Rectal smooth muscle tissue (tissue), 1 donor: ENCODE measurements around the gene CLCN6.
A peak's percentile ranks its signal among the peaks of the same experiment; 100 is the strongest.

Experiments used
- H3K27ac ChIP-seq: one replicate; pipeline ENCODE4 v1.7.0; 2013; ENCODE audit warnings: low read depth, low read length, inconsistent platforms
- H3K27me3 ChIP-seq: one replicate; pipeline ENCODE4 v1.7.0; 2013; ENCODE audit warnings: low read length; ENCODE audit not compliant: control insufficient read depth, insufficient read depth
- H3K36me3 ChIP-seq: one replicate; pipeline ENCODE4 v1.7.0; 2013; ENCODE audit warnings: low read length; ENCODE audit not compliant: control insufficient read depth, insufficient read depth
- H3K4me1 ChIP-seq: one replicate; pipeline ENCODE4 v1.7.0; 2013; ENCODE audit warnings: low read length; ENCODE audit not compliant: control insufficient read depth, insufficient read depth
- H3K4me3 ChIP-seq: one replicate; pipeline ENCODE4 v1.7.0; 2013; ENCODE audit warnings: low read length
- H3K9ac ChIP-seq: one replicate; pipeline ENCODE4 v1.7.0; 2013; ENCODE audit warnings: low read length

Gene CLCN6

DNA sequence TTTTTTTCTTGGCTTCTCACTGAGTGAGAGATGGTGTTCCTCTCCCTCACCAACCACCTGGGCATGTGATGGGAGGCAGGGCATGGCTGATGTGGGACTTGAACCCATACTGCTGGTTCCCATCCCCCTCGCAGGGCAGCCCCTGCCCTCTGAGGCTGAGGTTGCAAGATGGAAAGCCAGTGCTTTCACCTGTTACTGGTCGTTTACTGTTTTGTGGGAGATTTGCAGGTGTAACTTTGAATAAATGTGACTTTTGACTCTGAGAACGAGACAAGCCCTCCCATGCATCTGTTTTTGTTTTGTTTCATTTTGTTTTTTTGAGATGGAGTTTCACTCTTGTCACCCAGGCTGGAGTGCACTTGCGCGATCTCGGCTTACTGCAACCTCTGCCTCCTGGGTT is 22.4 kb upstream of the CLCN6 start:
- no peak overlapping the region for H3K4me3 ChIP-seq
- no peaks in the 10 kb centered on the region for H3K27me3 ChIP-seq
- H3K9ac ChIP-seq = no peak overlapping the region
- peaks cover 12% of the 10 kb centered on the region for H3K4me1 ChIP-seq
- no peaks in the 10 kb centered on the region for H3K36me3 ChIP-seq
- H3K27ac ChIP-seq = no peak overlapping the region

DNA sequence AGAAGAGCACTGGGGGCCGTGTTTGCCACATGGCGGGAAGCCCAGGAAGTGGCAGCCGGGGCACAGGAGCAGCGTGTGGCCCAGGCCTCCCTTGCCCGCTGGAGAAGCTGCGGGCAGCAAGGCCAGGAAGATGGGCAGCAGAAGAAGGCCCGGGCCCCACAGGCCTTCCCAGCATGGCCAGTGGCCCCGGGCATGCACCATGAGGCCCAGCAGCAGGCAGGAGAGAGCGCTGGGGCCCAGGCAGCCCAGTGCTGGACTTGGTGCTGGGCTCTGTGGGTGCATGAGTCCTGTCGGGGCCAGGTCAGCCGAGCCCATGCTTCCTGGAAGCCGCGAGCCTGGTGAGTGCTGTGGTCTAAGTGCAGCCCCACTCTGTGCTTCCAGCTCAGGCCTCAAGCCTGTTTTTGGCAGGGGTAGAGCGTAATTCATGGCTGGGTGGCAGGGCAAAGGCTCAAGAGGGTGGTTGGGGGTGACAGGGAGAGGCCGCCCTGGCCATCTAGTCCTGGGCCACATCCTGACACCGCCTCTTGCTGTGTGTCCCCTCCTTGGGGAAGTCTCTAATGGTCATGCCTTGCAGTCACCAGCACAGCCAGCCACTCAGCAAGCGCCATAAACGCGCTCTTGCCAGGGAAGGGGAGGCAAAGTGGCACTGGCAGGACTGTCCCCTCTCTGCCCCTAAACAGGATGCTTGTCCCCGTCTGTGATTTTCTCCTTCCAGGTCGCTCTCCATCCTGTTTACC is 21.6 kb upstream of the CLCN6 start:
- Histone ChIP-seq H3K9ac (no peak overlapping the region), H3K27ac (no peak overlapping the region), H3K4me1 (peaks cover 12% of the 10 kb centered on the region), H3K4me3 (peak overlapping the region; percentile 30), H3K36me3 (no peaks in the 10 kb centered on the region), H3K27me3 (no peaks in the 10 kb centered on the region)

DNA sequence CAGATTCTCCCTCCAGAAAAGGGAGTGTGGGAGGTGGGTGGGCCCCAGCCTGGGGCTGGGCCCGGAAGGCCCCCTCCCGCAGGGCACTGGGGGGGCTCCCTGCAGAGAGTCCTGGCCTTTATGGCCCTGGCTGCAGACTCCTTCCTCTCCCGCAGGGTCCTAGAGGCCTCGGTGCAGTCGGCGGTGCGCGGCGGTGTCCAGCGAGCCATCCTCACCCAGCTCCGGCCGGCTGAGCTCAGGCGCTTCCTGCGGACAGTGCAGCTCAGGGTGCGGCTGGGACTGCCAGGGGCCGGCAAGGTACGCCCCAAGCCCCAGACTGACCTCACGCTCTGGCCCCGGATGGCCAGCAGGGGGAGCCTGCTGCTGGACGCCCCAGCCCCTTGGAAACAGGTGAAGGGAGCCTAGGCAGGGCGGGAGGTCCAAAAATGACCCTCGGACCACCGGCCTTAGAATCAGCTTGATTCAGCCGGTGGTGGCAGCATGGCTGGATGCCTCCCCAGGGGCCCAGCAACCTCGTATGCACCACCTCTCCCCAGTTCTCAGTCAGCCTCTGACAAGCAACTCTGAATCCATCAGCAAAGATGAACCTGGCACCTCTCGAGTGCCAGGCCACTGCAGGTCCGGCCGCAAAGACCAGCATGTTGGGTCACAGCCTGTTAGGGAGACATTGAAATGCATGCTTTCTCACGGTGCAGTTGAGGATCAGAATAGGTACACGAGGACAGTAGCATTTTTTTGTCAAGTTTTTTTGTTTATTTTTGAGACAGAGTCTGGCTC is 20.8 kb upstream of the CLCN6 start:
- no peak overlapping the region for H3K9ac ChIP-seq
- no peak overlapping the region for H3K27ac ChIP-seq
- no peaks in the 10 kb centered on the region for H3K27me3 ChIP-seq
- no peaks in the 10 kb centered on the region for H3K36me3 ChIP-seq
- H3K4me1 ChIP-seq = peaks cover 15% of the 10 kb centered on the region
- H3K4me3 ChIP-seq = peak overlapping the region; percentile 30

DNA sequence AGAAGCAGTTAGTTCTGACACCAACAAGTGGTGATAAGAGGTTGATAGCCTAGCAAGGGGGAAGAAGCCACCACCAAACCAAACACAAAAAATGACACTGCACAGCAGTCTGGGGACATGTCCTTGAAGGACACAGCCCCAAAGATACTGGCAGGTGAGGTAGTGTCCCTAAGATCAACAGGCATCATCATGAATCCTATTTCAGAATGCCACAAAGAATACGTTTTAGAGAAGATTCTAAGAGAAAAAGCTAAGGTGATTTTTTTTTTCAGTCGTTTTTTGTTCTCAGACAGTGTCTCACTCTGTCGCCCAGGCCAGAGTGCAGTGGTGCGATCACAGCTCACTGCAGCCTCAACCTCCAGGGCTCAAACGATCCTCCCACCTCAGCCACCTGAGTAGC is 19.8 kb upstream of the CLCN6 start:
- peaks cover 22% of the 10 kb centered on the region for H3K4me1 ChIP-seq
- H3K27ac ChIP-seq = no peak overlapping the region
- no peaks in the 10 kb centered on the region for H3K36me3 ChIP-seq
- no peak overlapping the region for H3K9ac ChIP-seq
- no peaks in the 10 kb centered on the region for H3K27me3 ChIP-seq
- H3K4me3 ChIP-seq = no peak overlapping the region

DNA sequence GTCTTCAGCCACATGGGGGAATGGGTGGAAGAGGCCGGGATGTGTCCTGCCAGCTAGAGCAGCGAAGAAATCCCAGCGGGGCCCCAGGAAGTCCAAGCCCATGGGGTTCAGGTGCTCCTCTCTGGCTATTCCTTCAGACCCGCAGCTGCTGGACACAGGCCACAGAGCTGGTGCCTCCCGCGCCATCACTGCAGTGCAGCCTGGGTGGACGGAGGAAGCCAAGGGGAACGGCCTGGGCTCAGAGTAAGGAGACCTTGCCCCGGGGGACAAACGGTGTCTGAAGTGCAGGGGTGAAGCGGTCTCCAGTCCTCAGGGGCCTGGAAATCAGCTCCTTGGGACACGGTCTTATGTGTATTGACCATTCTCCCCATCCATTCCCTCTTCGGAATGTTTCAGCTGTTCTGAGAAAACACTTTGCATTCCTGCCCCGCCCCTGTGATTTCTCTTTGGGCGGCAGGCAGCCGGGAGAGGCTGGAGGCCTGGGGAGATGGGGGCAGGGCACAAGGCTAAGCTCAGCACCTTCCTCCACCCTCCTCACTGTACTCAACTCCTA is 18.7 kb upstream of the CLCN6 start:
- H3K27ac ChIP-seq = peak overlapping the region; percentile 60
- H3K4me1 ChIP-seq = peaks cover 27% of the 10 kb centered on the region
- H3K9ac ChIP-seq = no peak overlapping the region
- no peaks in the 10 kb centered on the region for H3K36me3 ChIP-seq
- no peaks in the 10 kb centered on the region for H3K27me3 ChIP-seq
- H3K4me3 ChIP-seq = no peak overlapping the region

GRCh38 chr1:11787804-11788436 is 18.1 kb upstream of the CLCN6 start:
- H3K36me3 ChIP-seq = no peaks in the 10 kb centered on the region
- H3K4me3 ChIP-seq = no peak overlapping the region
- H3K27me3 ChIP-seq = no peaks in the 10 kb centered on the region
- peak overlapping the region; percentile 60 for H3K27ac ChIP-seq
- H3K9ac ChIP-seq = no peak overlapping the region
- H3K4me1 ChIP-seq = peaks cover 27% of the 10 kb centered on the region

- Histone ChIP-seq H3K36me3 (no peaks in the 10 kb centered on the region), H3K27me3 (no peaks in the 10 kb centered on the region), H3K9ac (no peak overlapping the region), H3K27ac (peak overlapping the region; percentile 60), H3K4me3 (no peak overlapping the region), H3K4me1 (peaks cover 27% of the 10 kb centered on the region)
Measured at GRCh38 chr1:11788549-11789053, 17.4 kb upstream of the CLCN6 start.

DNA sequence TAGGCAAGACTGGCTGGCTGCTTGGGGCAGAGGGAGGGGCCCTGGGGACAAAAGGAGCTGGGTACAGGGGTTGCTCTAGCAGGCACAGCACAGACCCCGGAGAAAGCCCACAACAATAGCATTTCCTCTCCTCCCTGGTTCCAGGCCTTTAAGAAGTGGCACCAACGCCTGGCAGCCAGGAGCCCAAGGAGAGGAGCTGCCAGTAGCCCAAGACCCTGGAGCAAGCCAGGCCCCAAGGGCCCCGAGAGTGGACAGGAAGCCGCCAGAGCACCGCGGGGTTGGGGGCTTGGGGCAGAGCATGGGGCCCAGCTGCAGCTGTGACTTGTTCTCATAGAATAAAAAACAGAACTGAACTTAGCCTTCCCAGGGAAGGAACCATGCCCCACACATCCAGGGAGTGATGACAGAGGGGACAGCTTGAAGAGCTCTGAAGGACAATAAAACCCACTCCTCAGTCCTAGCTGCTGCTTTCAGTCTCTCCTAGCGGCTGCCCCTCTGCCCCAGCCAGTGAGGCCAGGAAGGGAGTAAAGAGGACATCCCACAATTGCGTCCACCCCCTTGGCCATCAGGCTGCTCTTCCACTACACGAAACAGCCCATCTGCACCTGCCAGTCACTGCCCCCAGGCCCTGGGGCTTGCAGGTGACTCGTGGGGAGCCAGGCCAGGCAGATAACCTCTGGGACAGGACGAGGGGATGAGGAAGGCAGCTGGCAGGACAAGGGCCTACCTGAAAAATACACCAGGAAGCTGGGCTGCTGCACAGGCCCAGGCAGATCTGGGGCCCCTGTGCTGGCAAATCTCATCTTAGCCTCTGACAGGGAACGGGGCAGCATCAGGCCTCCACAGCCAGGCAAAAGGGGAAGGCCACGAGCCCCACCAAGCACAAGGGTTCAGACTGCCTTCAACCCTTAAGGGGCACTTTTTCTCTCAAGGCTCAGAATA is 16.6 kb upstream of the CLCN6 start:
- no peaks in the 10 kb centered on the region for H3K27me3 ChIP-seq
- H3K4me3 ChIP-seq = no peak overlapping the region
- H3K27ac ChIP-seq = peak overlapping the region; percentile 78
- H3K4me1 ChIP-seq = peaks cover 27% of the 10 kb centered on the region
- H3K9ac ChIP-seq = no peak overlapping the region
- peaks cover 4% of the 10 kb centered on the region for H3K36me3 ChIP-seq

- H3K4me3 ChIP-seq = no peak overlapping the region
- H3K4me1 ChIP-seq = peaks cover 27% of the 10 kb centered on the region
- H3K9ac ChIP-seq = no peak overlapping the region
- H3K36me3 ChIP-seq = peaks cover 12% of the 10 kb centered on the region
- H3K27ac ChIP-seq = peak overlapping the region; percentile 78
- H3K27me3 ChIP-seq = no peaks in the 10 kb centered on the region
Measured at GRCh38 chr1:11790101-11790879, 15.7 kb upstream of the CLCN6 start.

DNA sequence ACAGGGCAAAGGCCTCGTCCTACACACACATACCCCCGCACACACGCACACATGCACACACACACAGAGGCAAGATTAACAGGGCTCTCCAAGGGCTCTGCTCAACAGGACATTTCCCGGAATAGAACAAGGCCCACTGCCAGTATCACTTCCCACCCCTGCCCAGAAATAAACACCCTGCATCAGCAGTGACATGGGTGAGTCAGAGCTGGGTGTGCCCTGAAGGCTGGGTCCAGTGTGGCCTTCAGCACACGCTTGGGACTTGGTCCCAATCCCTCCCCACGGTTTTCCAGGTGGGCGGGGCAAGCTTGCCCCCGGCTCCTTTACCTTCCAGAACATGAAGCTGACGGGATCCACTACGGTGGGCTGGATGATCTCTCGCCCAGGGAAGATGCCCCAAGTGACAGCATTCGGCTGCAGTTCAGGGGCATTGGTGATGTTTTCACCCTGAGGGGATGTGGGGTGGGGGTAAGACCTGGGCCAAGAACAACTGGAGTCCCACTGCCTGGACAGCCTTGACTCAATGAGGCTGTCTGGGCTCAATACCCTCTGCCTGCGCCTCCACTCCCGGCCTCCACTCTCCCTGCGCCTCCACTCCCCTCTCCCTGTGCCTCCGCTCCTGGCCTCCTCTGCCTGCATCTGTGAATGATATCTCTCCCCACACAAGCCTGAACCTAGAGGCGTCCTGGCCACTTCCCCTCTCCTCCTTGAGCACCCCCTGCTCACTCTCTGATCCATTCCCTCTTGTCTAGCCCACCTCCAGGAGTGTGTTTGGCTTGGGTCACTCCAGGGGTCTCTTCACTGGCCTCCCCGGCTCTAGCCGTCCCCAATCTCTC is 14.9 kb upstream of the CLCN6 start:
- Histone ChIP-seq H3K4me1 (peaks cover 27% of the 10 kb centered on the region), H3K27me3 (no peaks in the 10 kb centered on the region), H3K9ac (no peak overlapping the region), H3K27ac (peak overlapping the region; percentile 82), H3K4me3 (no peak overlapping the region), H3K36me3 (peaks cover 16% of the 10 kb centered on the region)
